Mammary epithelial cell (primary cell): Measurements from ENCODE around the gene HMBS.

ENCODE experiments used
- EZH2 ChIP-seq: IDR thresholded peaks from 2 replicates; pipeline ENCODE4 v1.6.1; 2012; ENCODE audit warnings: low read length, inconsistent platforms, borderline replicate concordance
- TF ChIP-seq, protein P1 (sequence below), 2 donors: IDR thresholded peaks in 1 of 2; conservative IDR thresholded peaks in 1 of 2; 2 replicates each; pipeline ENCODE4 v1.5.1; 2011 to 2012; ENCODE audit warnings: inconsistent platforms in 2 of 2, low read length in 2 of 2, mild to moderate bottlenecking in 2 of 2, control low read depth in 1 of 2, low read depth in 1 of 2; ENCODE audit not compliant: insufficient read depth in 1 of 2; ENCODE audit errors: extremely low read depth in 1 of 2

DNA sequence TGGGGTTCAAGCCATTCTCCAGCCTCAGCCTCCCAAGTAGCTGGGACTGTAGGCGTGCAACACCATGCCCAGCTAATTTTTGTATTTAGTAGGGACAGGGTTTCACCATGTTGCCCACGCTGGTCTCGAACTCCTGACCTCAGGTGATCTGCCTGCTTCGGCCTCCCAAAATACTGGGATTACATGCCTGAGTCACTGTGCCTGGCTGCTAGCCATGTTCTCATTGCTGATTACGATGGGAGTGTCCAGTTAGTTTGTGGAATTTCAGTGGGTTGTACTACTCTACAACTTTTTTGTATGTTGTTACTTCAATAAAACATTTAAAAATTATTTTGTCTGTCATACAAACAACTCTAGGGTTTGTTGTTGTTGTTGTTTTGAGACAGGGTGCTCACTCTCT, 21.9 kb upstream of the HMBS start:
- TF ChIP-seq, protein P1, sequence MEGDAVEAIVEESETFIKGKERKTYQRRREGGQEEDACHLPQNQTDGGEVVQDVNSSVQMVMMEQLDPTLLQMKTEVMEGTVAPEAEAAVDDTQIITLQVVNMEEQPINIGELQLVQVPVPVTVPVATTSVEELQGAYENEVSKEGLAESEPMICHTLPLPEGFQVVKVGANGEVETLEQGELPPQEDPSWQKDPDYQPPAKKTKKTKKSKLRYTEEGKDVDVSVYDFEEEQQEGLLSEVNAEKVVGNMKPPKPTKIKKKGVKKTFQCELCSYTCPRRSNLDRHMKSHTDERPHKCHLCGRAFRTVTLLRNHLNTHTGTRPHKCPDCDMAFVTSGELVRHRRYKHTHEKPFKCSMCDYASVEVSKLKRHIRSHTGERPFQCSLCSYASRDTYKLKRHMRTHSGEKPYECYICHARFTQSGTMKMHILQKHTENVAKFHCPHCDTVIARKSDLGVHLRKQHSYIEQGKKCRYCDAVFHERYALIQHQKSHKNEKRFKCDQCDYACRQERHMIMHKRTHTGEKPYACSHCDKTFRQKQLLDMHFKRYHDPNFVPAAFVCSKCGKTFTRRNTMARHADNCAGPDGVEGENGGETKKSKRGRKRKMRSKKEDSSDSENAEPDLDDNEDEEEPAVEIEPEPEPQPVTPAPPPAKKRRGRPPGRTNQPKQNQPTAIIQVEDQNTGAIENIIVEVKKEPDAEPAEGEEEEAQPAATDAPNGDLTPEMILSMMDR (conservative IDR thresholded peaks at IDR 0.05 in 1 of 2, IDR thresholded peaks at IDR 0.05 in 1 of 2; ENCODE audit: extremely low read depth in 1 of 2, insufficient read depth in 1 of 2, low read depth in 1 of 2, low read length in 2 of 2), result no peak
- no peak for TF ChIP-seq EZH2
